Measurements from ENCODE around the gene CARS1. TPM values are rescaled to one million over a fixed set of nuclear protein-coding genes. Genes with fewer than 3 reads are reported as not detected.

The CARS1 gene
- total and polyA plus RNA-seq, 9 of the 15 experiments (the other 6 are each of a cell fraction or from before 2014, with no cell fraction given) = 14.4 to 106 (median 73.6) TPM

- TF ChIP-seq MGA (IDR thresholded peaks at IDR 0.05) (no peak), HOMEZ (CRISPR knock-in tag; IDR thresholded peaks at IDR 0.05) (no peak), NBN (IDR thresholded peaks at IDR 0.05; ENCODE audit: low read depth) (no peak), L3MBTL2 (IDR thresholded peaks at IDR 0.05) (peak; percentile 27; the same call in 1 of the 2 replicates), ZNF76 (CRISPR knock-in tag; IDR thresholded peaks at IDR 0.05; ENCODE audit: borderline replicate concordance) (no peak), ESRRB (CRISPR knock-in tag; IDR thresholded peaks at IDR 0.05; ENCODE audit: borderline replicate concordance) (no peak), XRCC4 (IDR thresholded peaks at IDR 0.05; ENCODE audit: extremely low read depth, insufficient read depth, insufficient read length) (no peak), JUND (IDR thresholded peaks at IDR 0.05; ENCODE audit: borderline replicate concordance, low read depth, low read length) (peak; percentile 42; the same call in 1 of the 2 replicates), JUND (tag; IDR thresholded peaks at IDR 0.05; ENCODE audit: borderline replicate concordance, low read depth, low read length) (no peak; the same call in 2 of the 3 replicates), ZBTB33 (CRISPR knock-in tag; IDR thresholded peaks at IDR 0.05) (peak; percentile 77), KLF16 (IDR thresholded peaks at IDR 0.05) (0 out of 2 replicates have a peak, but pooled peaks have one; percentile 11), NFE2L1 (tag; IDR thresholded peaks at IDR 0.05; ENCODE audit: borderline replicate concordance, low read depth) (no peak)
Observed at GRCh38 chr11:3091846-3092602, 34.8 kb upstream of the CARS1 start (continued).
